SW 1271 (cell line): ENCODE measurements around the gene TMEM187.
A peak's percentile ranks its signal among the peaks of the same experiment; 100 is the strongest.

Source experiments
- DNase-seq, 2 experiments: peaks; one replicate each; lab custom pipeline; 2025; lab: John Stamatoyannopoulos, UW

The TMEM187 gene

DNA sequence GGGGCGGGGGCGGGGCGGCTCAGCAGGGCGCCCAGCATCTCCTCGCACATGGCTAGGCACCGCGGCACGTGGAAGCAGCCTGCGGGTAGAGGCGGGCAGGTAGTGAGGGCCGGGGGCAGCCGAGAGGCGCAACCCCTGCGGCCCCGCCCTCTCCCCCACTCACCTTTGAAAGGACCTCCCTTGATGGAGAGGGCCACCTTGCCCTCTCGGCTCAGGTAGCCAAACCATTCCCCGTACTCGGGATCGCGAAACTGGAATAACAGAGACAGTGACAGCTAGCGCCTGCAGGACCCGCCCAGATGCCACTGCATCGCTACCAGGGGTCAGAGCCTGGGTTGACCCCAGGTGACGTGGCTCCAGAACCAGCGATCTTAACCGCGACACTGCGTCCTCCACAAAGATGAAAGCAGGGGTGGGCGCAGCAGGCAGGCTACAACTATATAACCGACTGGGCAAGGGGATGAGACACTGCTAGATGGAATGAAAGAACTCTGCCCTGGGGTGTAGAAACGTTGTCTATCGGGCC lies 37.2 kb upstream of the TMEM187 start:
- DNase-seq, result no peak

DNA sequence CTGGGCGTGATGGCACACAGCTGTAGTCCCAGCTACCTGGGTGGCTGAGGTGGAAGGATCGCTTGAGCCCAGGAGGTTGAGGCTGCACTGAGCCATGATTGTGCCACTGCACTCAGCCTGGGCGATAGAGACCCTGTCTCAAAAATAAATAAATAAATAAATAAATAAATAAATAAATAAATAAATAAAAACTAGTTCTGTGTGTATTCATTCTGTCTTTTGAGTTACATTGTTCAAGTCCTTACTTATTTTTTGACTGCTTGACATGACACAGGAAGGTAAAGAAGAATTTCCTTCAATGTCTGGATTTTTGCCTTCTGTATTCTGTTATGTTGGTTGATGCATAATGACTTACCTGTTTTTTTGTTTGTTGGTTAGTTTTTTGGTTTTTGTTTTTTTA lies 35.5 kb upstream of the TMEM187 start:
- DNase-seq, result no peak

GRCh38 chrX:153938226-153938786 lies 34.2 kb upstream of the TMEM187 start:
- DNase-seq, result no peak

- no peak for DNase-seq
Measured at GRCh38 chrX:153939573-153939972, 33.0 kb upstream of the TMEM187 start.

DNA sequence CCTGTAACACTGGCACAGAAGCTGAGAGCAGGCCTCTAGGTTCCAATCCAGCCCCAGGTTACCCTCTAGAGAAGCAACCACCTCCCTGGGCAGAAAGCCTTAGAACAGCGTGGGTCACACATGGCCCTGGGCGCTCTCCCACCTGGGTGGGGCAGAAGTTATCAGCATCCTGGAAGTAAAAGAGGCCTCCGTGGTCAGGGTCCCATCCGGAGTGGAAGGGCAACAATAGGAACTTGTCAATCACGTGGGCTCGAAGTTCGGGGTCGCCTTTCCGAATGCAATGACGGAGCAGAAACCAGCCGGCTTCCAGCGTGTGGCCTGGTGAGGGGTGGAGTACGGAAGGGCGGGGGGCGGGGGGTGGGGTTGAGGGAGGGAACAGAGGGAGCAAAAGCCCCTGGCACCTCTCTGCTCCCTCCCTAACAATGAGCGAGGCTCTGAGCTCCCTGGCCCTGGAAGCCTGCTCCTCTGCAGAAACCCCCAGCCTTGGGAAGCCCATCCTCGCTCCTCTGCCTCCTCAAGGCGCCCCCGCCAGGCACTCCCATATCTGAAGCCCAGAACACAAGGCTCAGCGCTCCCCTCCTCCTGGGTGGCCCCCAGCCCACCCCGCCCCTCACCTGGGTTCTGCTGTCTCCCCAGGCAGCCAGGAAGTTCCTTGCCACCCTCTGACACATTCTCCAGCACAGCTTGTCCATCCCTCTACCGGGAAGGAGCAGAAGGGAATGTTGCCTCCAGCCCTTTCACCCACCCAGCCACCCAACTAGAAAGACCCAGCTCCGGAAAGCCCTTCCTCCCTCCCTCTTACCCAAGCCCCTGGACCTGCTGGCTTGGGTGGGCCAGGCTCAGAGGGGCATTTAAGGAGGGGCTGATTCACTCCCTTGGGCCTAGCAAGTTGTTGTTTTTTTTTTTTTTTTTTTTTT lies 31.0 kb upstream of the TMEM187 start:
- no peak for DNase-seq

- DNase-seq, result no peak
Measured at GRCh38 chrX:153944140-153944799, 28.3 kb upstream of the TMEM187 start, which contains the start of gene RENBP. RENBP (minus strand) TSS chrX:153944643; CDS start chrX:153944610, 33 bp downstream.

GRCh38 chrX:153944800-153945150 lies 27.8 kb upstream of the TMEM187 start:
- no peak for DNase-seq

DNA sequence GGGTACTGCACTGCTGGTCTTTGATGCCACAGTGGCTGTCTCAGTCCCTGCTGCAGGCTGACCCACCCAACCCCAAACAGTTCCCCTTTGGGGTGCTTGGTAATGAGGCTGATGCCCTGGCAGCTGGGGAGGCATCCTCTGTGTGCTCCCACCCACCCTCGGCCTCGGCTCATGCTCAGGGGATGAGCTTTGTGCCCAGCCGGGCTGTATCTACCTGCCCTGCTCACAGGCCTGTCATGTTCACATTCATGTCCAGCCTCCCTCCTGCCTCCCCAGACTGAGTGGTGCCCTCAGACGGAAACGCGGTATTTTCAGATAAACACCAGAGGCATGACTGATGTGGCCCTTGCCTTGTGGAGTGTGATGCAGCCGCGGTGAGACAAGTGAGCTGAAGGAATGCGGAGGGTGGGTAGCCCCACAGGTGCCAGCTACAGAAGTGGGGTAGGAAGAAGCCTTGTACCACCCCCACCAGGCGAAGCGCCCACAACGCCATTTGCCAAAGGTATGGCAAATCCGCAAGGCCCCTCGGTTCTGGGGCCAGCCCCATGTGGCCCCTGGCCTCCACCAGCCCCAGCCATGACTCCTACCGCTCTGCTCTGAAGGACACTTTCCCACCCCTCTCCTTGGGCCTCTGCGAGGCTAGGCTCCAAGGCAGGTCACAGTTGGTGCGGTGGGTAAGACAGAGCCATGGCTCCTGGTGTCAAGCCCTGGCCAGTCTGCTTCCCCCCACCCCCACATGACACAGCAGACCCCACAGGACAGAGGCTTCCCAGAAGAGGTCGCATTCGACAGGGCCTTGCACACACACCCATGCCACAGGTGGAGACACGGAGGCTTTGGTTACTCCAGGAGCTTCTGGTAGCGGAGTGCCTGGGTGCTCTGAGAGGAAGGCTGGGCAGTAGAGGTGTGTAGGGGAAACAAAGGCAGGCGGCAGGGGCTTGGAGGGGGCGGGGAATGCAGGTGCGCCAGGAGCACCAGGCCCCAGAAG lies 26.3 kb upstream of the TMEM187 start:
- DNase-seq, result no peak

DNA sequence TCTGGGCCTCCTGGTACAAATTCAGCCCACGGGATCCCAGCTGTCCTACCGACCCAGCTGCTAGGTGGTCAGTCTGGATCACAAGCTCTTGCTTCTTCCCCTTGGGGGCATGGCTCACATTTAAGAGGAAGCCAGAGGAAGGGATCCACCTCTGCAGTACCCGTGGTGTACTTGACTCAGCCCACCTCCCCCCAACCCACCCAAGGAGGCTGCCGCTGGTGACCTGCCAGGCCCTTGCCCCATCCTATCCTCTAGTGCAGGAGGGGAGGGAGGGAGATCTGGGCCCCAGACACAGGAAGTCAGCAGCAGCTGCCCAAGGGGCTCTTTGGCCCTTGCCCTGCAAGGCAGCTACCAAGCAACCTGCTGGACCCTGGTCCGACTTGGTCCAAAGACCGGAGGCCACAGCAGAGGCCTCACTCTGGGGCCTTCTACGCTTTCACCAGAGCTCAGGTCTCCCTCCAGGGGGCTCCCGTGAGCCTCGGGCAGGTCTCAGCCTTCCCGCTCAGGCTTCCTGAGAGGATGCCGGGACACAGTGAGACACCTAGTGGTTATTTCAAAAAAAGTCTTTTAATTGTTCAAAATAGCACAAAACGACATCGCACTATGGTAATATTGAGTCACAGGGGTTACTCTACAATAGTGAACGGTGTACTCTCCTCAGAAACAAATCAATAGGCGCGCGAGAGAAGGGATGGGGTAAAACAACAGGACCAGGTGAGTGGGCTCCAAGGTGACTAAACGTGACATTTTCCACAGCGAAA lies 25.4 kb upstream of the TMEM187 start:
- peak; percentile 15 to 71 for DNase-seq

GRCh38 chrX:153948002-153948466 lies 24.5 kb upstream of the TMEM187 start:
- no peak for DNase-seq

GRCh38 chrX:153948847-153949805 lies 23.4 kb upstream of the TMEM187 start:
- no peak for DNase-seq

DNA sequence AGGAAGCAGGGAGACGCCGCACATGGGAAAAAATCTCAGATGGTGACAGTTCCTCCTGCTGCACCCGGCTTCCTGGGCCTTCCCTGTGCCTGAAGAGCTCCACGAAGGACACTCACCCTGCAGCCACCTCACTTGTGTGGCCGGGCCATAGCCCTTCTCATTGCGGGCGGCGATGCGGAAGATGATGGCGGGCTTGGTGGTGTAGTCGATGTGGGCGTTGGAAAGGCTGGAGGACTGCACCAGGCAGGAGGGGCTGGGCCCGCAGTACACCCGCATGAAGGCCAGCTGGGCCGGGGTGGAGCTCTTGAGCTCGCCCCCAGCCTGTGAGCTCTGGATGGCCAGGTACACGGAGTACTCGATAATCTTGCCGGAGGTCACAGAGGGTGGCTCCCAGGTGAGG lies 22.4 kb upstream of the TMEM187 start:
- DNase-seq, result no peak

DNA sequence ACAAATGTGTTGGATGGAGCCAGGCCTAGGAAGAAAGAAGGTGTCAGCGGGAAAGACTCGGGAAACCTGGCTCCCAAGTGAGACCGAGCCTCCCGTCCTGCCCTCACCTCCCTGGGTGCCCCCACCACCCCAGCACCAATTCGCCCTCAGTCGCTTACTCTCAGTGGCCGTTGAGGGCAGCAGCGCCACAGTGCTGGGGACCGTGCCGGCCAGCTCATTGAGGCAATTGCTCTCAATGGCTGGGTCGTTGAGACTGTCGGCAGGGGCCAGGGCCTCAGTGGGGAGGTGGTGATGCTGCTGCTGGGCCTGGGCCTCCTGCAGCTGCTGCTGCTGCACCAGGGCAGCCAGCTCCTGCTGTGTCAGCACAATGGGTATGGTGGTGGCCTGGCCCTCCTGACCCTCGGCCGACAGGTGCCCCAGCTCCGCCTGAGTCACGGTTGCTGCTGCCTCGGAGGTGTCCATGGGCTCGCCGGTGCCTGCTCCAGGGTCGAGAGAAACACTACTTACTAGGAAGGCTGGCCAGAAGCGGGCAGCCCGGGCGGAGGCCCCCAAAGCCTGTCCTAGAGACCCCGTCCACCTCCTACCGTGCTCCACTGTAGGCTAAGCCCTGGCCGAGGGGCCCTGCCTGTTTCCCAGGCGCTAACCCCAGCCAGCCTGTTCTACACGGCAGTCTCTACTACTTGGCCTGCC lies 20.7 kb upstream of the TMEM187 start:
- no peak for DNase-seq

DNA sequence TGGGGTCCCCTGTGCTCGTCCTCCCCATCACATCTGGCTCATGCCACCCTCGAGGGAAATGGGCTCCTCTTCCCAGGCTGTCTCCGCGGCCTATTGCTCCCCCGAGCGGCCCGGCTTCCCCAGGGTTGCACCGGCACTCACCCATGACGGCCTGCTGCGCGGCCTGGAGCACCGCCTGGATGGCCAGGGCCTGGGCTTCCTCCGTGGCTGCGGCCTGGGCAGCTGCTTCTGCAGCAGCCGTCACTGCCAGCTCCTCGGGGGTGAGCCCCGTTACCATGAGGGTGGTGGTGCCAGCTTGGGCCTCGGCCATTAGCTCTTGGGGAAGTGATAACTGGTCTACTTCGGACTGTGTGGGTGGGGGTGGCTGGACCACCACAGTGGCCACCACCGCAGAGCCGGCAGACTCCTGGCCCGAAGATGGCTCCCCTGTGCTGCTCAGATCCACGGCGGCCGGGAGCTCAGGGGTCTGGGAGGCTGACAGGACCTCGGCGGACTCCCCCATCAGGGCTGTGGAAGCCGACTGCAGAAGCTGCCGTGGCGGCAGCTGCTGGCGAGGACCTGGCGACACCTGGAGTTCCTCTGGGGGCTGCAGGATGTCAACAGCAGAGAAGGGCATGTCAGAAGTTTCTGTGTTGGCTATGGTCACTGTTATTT lies 20.1 kb upstream of the TMEM187 start:
- no peak for DNase-seq

DNA sequence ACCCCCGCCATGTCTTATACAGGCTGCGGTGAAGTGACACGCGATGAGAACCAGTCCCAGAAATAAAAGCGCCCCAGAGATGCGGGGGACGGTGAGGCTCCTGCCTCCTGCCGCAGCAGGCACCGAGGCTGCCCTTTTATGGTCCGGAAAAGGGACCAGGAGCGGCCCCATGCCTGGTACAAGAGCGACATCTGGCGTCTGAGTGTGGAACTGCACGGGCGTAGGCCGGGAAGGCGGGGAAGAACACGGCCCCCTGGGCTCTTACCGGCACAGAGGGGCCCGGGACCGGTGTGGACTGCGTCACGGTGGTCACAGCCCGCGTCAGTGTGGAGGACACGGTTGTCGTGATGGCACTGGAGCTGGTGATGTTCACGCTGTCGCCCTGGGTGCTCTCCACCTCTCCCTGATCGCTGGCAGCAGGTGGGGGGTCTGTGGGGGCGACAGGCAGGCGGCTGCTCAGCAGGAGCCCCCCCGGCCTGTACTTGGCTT lies 19.2 kb upstream of the TMEM187 start:
- no peak for DNase-seq

- DNase-seq, result no peak
Measured at GRCh38 chrX:153953892-153954557, 18.5 kb upstream of the TMEM187 start.

DNA sequence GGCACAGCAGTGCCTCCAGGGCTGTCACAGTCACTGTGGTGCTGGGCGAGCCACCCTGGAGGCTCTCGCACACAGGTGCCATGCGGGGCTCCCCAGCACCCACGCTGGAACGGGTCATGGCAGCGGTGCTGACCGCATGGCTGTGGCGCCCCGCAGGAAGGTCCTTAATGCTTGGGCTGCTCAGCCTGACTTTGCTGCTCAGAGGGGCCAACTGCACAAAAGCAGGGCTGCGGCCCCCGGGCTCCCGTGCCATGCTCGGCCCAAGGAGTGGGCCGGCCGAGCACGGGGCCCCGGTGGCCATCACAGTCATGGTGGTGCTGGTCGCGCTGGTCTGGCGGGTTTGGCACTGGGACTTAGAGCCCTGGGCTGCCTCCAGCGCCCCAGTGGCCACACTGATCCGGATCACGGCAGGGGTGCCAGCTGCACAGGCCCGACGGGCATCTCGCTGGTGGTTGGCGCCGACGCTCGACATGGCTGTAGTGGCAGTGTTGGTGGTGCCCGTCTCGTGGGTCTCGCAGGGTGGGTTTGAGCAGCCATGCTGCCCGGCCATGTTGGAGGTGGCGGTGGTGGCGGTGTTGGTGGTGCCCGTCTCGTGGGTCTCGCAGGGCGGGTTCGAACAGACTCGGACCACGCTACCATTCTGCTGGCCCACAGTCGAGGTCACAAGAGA lies 17.9 kb upstream of the TMEM187 start:
- DNase-seq, result no peak
